ENCODE measurements around the gene CT45A10.
"Not testable (repeated sequence)": the region's sequence is repeated elsewhere in the genome, so short reads cannot be mapped to it uniquely, and the experiment has no call there.

Gene CT45A10, protein sequence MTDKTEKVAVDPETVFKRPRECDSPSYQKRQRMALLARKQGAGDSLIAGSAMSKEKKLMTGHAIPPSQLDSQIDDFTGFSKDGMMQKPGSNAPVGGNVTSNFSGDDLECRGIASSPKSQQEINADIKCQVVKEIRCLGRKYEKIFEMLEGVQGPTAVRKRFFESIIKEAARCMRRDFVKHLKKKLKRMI

DNA sequence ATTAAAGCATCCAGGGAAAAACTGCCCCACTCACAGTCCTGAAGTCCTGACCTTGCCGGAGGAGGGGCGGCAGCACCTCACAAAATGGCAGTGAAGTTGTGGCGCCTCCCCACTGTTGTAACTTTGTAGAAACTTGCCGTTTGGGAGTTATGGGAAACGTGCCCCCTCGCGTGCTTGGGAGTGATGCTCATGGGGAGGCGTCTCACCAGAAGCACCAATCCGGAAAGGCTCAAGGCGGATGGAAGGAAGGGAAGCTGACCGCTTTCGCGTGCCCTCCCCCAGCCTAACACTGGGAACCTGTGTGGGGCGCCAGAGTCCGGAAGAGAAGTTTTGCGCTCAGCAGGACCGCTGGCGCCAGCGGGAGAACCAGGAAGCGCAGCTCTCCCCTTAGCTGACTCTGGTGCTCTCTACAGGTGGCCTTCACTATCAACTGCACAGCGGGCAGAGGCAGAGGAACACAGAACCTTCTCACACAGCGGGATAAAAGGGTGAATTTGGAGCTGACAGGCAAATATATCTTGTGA, at the start of gene CT45A10, which contains the start of gene SAGE1:
CT45A10 (minus strand) TSS at position 151 of the 524 bp plus-strand sequence. CDS start 8,100 bp downstream, outside the sequence.
SAGE1 (plus strand) TSS at position 423 of the 524 bp plus-strand sequence. CDS start 2,527 bp downstream, outside the sequence.
- no peaks in the 10 kb centered on the region for H3K27me3 Mint-ChIP-seq
- no peak within 1 kb of the TSS for H3K27ac Mint-ChIP-seq
- no peaks in the 10 kb centered on the region for H3K4me1 Mint-ChIP-seq
- no peak for ATAC-seq (ENCODE audit: low read depth)
- no peak for DNase-seq (ENCODE audit: low spot score in 2 of 2)
- no peaks in the 10 kb centered on the region for H3K9me3 Mint-ChIP-seq
- no peaks in the 10 kb centered on the region for H3K36me3 Mint-ChIP-seq
- H3K4me3 Mint-ChIP-seq, result no peak within 1 kb of the TSS

DNA sequence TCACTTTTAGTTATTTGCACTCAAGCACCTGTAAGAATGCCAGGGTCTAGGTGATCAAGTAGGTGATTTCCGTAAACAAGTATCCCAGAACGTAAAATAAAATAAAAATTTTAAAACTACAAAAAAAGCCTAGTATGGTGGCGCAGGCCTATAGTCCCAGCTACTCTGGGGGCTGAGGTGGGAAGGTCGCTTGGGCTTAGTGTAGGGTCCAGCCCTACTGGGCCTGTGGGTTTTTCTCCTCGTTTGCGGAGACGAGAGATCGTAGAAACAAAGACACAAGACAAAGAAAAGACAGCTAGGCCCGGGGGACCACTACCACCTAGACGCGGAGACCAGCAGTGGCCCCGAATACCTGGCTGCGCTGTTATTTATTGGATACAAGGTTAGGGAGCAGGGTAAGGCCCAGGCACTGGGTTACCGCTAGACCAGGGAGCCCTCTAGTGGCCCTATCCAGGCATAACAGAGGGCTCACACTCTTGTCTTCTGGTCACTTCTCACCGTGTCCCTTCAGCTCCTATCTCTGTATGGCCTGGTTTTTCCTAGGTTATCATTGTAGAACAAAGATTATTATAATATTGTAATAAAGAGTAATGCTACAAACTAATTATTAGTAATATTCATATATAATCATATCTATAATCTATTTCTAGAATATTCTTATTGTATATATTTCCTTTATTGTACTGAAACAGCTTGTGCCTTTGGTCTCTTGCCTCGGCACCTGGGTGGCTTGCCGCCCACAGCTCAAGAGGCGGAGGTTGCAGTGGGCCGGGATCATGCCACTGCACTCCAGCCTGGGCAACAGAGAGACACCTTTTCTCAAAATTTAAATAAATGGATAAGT, 38.6 kb upstream of the CT45A10 start:
- Mint-ChIP-seq H3K9me3 (no peaks in the 10 kb centered on the region), H3K36me3 (no peaks in the 10 kb centered on the region), H3K4me1 (no peaks in the 10 kb centered on the region), H3K27ac (no peak overlapping the region), H3K4me3 (no peak overlapping the region), H3K27me3 (no peaks in the 10 kb centered on the region)
- DNase-seq (ENCODE audit: low spot score in 2 of 2) (peak; percentile 25 to 36), ATAC-seq (ENCODE audit: low read depth) (peak; percentile 44)

DNA sequence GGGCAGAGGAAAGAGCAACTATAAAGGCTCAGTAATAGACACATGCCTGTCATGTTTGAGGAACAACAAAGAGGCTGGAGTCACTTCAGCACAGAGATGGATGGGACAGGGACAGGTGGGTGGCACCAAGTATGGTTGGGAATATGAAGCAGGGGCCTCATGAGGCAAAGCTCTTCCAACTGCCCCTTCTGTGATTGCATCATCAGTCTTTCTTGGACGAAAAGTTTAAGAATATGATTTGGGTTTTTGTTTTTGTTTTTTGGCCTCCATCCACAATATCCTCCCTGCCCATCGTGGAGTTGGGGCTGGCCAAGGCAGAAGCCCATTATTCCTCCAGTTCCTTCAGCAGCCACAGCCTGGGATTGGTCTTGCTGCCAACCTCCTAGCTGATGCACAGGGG, 34.7 kb upstream of the CT45A10 start:
- Mint-ChIP-seq H3K27me3 (no peaks in the 10 kb centered on the region), H3K4me1 (no peaks in the 10 kb centered on the region), H3K27ac (no peak overlapping the region), H3K4me3 (no peak overlapping the region), H3K36me3 (no peaks in the 10 kb centered on the region), H3K9me3 (no peaks in the 10 kb centered on the region)
- DNase-seq (ENCODE audit: low spot score in 2 of 2), result no peak
- no peak for ATAC-seq (ENCODE audit: low read depth)

DNA sequence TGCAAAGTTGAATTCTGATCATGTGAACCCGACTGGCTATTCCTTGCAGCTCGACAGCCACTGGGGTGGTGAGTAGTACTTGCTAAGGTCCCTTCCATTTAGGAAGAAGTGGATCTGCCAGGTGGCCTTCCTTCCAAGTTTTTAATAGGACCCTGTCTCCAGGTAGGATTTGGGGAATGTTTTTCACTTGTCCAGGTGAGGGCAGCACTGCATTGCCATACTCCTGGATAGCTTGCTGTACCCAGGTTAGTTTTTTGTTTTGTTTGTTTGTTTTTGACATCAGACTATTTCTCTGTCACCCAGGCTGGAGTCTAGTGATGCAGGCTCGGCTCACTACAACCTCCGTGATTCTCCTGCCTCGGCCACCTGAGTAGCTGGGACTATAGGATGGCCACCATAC, 30.1 kb upstream of the CT45A10 start:
- ATAC-seq (ENCODE audit: low read depth) (no peak), DNase-seq (ENCODE audit: low spot score in 2 of 2) (no peak)
- Mint-ChIP-seq H3K36me3 (no peaks in the 10 kb centered on the region), H3K4me3 (no peak overlapping the region), H3K27me3 (no peaks in the 10 kb centered on the region), H3K27ac (no peak overlapping the region), H3K4me1 (peaks cover 4% of the 10 kb centered on the region), H3K9me3 (no peaks in the 10 kb centered on the region)

DNA sequence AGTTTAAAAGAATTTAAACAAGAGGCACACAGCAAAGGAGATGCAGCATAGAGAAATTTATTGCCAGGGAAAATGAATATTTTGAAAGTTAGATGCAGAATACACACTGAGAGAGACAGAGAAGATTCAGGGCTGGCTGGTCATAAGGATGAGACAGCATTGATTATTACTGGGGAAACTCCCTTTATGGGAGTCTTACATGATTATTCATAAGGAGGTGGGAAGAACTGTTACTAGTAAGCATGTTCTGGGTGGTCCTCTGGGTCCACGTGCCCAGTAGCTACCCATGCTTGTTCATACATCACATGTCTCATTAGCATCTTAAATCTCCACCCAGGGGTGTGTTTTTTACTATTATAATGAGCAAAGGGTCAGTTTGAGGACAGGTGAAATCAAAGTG, 27.3 kb upstream of the CT45A10 start:
- not testable (repeated sequence) for ATAC-seq (ENCODE audit: low read depth); H3K9me3 Mint-ChIP-seq; H3K27ac Mint-ChIP-seq; DNase-seq (ENCODE audit: low spot score in 2 of 2); H3K4me1 Mint-ChIP-seq; H3K4me3 Mint-ChIP-seq; H3K36me3 Mint-ChIP-seq; H3K27me3 Mint-ChIP-seq

DNA sequence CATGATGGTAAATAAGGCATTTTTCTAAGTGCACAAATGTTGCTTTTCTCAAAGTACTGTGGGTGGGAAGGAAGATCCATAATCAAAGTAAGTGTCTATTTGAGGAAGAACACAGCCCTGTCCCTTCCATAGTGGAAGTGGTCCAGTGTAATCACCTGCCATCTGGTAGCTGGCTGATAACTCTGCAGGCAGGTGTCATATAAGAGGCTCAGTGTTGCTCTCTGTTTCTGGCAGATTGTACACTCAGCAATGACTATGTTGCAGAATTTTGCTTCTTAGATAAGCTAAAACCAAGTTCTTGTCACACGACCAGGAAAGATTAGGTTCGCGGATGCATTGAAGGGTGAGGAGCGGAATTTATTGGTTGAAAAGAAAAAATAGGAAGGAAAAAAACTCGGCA, 21.2 kb upstream of the CT45A10 start:
- no peaks in the 10 kb centered on the region for H3K27me3 Mint-ChIP-seq
- H3K36me3 Mint-ChIP-seq, result no peaks in the 10 kb centered on the region
- H3K9me3 Mint-ChIP-seq, result no peaks in the 10 kb centered on the region
- no peak overlapping the region for H3K27ac Mint-ChIP-seq
- DNase-seq (ENCODE audit: low spot score in 2 of 2) (no peak), ATAC-seq (ENCODE audit: low read depth) (no peak)
- H3K4me3 Mint-ChIP-seq, result no peak overlapping the region
- H3K4me1 Mint-ChIP-seq, result no peaks in the 10 kb centered on the region

DNA sequence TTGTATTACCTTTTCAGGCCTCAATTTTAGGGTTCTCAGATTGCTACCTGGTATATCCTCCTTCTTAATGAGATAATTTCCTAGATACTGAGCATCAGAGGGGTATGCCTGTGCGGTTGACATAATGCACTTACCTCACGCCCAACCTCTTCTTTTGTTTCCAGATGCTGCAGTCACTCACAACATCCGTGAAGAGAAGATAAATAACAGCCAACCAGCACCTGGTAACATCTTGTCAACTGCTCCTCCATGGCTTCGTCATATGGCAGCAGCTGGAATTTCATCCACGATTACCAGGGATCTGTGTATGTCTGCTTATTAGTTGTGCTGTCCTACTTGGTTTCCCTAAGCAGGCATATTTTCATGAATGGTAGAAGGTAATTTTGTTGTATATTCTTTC, 17.0 kb upstream of the CT45A10 start:
- H3K27ac Mint-ChIP-seq, result no peak overlapping the region
- H3K27me3 Mint-ChIP-seq, result no peaks in the 10 kb centered on the region
- no peaks in the 10 kb centered on the region for H3K9me3 Mint-ChIP-seq
- no peak for ATAC-seq (ENCODE audit: low read depth)
- no peaks in the 10 kb centered on the region for H3K4me1 Mint-ChIP-seq
- H3K4me3 Mint-ChIP-seq, result no peak overlapping the region
- H3K36me3 Mint-ChIP-seq, result no peaks in the 10 kb centered on the region
- no peak for DNase-seq (ENCODE audit: low spot score in 2 of 2)

DNA sequence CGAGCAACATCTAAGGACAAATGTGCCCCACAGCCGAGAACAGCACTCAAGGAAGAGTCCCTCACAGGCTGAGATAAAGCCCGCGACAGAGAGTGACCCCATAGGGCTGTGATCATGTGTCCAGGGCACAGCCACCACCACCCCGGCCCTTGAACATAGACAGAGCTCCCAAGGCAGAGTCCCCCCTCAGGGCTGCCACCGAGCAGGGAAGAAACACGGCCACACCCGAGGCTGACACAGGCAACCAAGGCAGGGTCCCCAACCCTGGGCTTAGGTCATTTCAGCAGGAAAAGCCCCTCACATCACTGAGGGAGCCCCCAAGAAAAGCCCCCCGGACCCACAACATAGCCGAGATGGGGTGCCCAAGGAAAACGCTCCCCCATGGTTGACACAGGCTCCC, 463 bp downstream of the CT45A10 start:
- H3K27me3 Mint-ChIP-seq, result no peaks in the 10 kb centered on the region
- H3K4me3 Mint-ChIP-seq, result no peak overlapping the region

DNA sequence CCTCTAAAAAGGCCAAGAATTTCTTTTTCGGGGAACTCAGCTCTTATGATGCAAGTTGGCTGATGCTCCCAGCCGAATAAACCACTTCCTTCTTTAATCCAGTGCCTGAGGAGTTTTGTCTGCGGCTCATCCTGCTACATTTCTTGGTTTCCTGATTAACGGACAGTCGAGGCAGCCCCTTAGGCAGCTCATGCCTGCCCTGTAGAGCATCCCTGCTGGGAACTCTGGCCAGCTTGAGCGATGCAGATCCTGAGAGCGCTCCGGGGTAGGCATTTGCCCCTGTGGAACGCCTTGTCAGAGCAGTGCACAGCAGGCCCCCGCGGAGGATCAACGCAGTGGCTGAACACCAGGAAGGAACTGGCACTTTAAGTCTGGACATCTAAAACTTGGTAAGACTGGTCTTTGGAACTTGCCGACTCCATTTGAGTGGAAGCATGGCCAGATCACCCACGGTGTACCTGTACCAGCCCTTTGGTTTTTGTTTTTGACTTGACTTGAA, 3.1 kb downstream of the CT45A10 start:
- H3K4me1 Mint-ChIP-seq, result no peaks in the 10 kb centered on the region
- no peak overlapping the region for H3K4me3 Mint-ChIP-seq
- no peak overlapping the region for H3K27ac Mint-ChIP-seq
- DNase-seq (ENCODE audit: low spot score in 2 of 2), result no peak
- no peaks in the 10 kb centered on the region for H3K9me3 Mint-ChIP-seq
- H3K36me3 Mint-ChIP-seq, result no peaks in the 10 kb centered on the region
- ATAC-seq (ENCODE audit: low read depth), result no peak
- no peaks in the 10 kb centered on the region for H3K27me3 Mint-ChIP-seq

More for the DNA sequence above, 463 bp downstream of the CT45A10 start:
- Mint-ChIP-seq H3K9me3 (no peaks in the 10 kb centered on the region), H3K36me3 (no peaks in the 10 kb centered on the region), H3K4me1 (no peaks in the 10 kb centered on the region), H3K27ac (no peak overlapping the region)
- ATAC-seq (ENCODE audit: low read depth), result no peak
- no peak for DNase-seq (ENCODE audit: low spot score in 2 of 2)

DNA sequence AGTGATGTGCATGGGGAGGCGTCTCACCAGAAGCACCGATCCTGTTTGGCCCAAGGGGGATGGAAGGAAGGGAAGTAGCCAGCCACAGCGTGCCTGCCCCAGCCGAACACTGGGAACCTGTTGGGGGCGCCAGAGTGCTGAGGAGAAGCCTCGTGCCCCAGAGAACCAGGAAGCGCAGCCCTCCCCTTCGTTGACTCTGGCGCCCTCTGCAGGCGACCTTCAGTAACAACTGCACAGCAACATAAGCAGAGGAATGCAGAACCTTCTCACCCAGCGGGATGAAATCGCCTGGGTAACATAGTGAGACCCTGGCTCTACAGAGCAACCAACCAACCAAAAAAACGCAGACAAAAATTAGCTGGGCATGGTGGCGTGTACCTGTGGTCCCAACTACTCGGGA, 4.3 kb downstream of the CT45A10 start:
- not testable (repeated sequence) for ATAC-seq (ENCODE audit: low read depth); H3K36me3 Mint-ChIP-seq; H3K4me1 Mint-ChIP-seq; H3K4me3 Mint-ChIP-seq; H3K27me3 Mint-ChIP-seq; H3K9me3 Mint-ChIP-seq; H3K27ac Mint-ChIP-seq; DNase-seq (ENCODE audit: low spot score in 2 of 2)

DNA sequence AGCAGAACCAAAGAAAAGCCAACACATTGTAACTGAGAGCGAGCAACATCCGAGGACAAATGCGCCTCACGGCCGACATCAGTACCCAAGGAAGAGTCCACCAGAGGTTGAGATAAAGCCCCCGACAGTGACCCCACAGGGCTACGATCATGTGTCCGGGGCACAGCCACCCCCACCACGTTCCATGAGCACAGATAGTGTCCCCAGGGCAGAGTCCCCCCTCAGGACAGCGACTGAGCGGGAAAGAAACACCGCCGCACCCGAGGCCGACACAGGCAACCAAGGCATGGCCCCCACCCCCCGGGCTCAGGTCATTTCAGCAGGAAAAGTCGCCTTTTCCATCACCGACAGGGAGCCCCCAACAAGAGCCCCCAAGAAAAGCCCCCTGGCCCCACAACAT, 5.0 kb downstream of the CT45A10 start:
- not testable (repeated sequence) for H3K4me1 Mint-ChIP-seq; H3K4me3 Mint-ChIP-seq; H3K9me3 Mint-ChIP-seq; H3K27ac Mint-ChIP-seq; H3K27me3 Mint-ChIP-seq; H3K36me3 Mint-ChIP-seq; DNase-seq (ENCODE audit: low spot score in 2 of 2); ATAC-seq (ENCODE audit: low read depth)

DNA sequence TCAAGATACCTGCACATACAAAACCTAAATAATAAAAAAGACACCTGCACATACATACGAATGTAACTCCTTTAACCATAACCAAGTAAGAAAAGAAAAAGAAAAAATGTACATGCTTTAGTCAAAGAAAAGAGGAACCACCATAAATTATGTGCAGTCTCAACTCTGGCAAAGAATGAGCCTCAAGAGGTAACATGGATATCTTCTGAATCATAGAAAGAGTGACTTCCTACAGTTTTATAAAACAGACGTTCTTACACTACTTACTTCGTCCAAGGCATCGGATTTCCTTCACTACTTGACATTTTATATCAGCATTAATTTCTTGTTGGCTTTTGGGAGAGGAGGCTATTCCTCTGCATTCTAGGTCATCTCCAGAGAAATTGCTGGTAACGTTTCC, 10.5 kb downstream of the CT45A10 start:
- not testable (repeated sequence) for H3K4me1 Mint-ChIP-seq; H3K27ac Mint-ChIP-seq; ATAC-seq (ENCODE audit: low read depth); H3K36me3 Mint-ChIP-seq; H3K4me3 Mint-ChIP-seq; H3K9me3 Mint-ChIP-seq; DNase-seq (ENCODE audit: low spot score in 2 of 2); H3K27me3 Mint-ChIP-seq

DNA sequence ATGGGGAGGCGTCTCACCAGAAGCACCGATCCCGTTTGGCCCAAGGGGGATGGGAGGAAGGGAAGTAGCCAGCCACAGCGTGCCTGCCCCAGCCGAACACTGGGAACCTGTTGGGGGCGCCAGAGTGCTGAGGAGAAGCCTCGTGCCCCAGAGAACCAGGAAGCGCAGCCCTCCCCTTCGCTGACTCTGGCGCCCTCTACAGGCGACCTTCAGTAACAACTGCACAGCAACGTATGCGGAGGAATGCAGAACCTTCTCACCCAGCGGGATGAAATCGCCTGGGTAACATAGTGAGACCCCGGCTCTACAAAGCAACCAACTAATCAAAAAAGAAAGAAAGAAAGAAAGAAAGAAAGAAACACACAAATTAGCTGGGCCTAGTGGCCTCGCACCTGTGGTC, 21.5 kb downstream of the CT45A10 start, which contains the start of gene CT45A9:
CT45A9 (minus strand) TSS at position 101 of the 400 bp plus-strand sequence. CDS start 3,751 bp downstream, outside the sequence.
- ATAC-seq (ENCODE audit: low read depth); H3K4me1 Mint-ChIP-seq; H3K9me3 Mint-ChIP-seq; H3K4me3 Mint-ChIP-seq; H3K36me3 Mint-ChIP-seq; H3K27me3 Mint-ChIP-seq; H3K27ac Mint-ChIP-seq; DNase-seq (ENCODE audit: low spot score in 2 of 2): not testable (repeated sequence)

DNA sequence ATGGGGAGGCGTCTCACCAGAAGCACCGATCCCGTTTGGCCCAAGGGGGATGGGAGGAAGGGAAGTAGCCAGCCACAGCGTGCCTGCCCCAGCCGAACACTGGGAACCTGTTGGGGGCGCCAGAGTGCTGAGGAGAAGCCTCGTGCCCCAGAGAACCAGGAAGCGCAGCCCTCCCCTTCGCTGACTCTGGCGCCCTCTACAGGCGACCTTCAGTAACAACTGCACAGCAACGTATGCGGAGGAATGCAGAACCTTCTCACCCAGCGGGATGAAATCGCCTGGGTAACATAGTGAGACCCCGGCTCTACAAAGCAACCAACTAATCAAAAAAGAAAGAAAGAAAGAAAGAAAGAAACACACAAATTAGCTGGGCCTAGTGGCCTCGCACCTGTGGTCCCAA, 38.8 kb downstream of the CT45A10 start, which contains the start of gene CT45A8:
CT45A8 (minus strand) TSS at position 101 of the 400 bp plus-strand sequence. CDS start 3,755 bp downstream, outside the sequence.
- H3K9me3 Mint-ChIP-seq; H3K27ac Mint-ChIP-seq; ATAC-seq (ENCODE audit: low read depth); H3K36me3 Mint-ChIP-seq; DNase-seq (ENCODE audit: low spot score in 2 of 2); H3K4me3 Mint-ChIP-seq; H3K4me1 Mint-ChIP-seq; H3K27me3 Mint-ChIP-seq: not testable (repeated sequence)

Measured in memory B cell (primary cell).